ENCODE data around the gene OR2F1. TPM values are rescaled to one million over a fixed set of nuclear protein-coding genes. Genes with fewer than 3 reads are reported as not detected.

Gene OR2F1
- total RNA-seq = not detected

DNA sequence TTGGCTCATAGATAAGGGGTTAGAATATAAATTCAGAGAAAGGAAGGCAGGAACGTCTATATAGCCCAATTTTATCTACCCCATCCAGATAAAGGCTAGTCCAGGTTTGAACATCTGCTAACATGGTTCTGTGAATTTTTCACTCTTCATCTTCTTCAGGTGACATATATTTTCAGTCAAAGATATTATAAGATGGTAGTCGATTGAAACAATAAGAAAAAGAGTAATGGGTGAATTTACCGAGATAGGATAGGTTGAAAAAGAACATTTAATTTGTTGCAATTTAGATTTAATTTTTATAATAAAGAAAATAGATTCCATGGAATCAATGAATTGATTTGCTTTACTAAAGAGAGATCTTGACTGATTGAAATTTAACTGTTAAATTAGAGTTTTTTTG lies at the start of gene OR2F1:
TSS of gene OR2F1 (plus strand) at position 301 of the 400 bp plus-strand sequence. CDS start 5,127 bp downstream, outside the sequence.

DNA sequence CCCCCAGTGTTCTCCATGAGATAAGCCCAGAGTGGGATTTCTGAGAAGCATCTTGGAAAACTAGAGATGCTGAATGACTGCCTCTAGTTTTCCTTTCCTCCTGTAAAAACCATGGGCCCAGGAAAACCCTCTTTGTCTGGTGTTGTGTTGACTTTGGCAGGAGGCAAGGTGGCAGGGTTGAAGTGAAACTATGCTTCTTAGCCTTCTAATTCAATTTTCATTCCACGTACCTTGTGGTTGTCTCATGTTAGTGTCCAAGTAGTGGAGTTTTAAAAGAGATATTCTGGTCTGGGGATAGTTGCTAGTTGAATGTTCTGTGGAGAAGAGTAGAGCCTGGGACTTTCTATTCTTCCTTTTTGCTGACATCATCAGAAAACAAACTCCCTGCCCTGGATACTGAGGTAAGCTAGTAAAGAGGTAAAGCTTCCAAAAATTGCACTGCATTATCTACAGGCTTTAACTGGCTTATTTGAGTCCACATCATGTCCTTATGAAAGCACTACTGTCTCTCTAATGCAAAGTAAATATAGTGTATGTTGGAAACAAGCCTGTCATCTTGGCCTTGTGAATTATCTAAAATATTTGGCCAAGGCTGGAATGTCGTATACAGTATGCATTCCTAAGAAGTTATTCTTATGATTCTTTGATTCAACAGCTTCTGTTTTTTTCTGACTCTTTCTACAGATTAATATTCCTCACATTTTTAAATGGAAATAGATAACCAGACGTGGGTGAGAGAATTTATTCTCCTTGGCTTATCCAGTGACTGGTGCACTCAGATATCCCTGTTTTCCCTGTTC lies 19.9 kb upstream of the OR2F1 start, which contains the start of gene OR2F2:
TSS of gene OR2F2 (plus strand) at position 708 of the 800 bp plus-strand sequence. CDS start at position 708, 0 bp downstream.

DNA sequence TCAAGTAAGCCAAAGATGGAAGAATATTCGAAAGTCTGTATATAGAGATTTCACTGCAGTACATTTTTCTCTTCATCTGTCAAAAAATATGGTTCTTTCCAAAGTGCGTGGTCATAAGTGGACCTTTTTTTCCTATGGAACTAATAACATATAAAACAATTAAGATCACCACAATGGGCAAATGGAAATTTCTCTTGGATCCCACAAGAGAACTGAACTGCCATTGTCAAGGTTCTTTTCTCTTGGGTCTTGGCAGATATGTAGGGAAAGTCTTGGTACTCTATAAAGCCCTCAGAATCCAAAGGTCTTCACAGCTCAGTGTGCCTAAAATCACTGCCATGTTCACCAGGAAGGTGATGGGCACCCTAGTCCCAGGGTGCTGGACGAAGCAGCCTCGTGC lies 45.4 kb downstream of the OR2F1 start, which contains the start of gene OR6B1:
TSS of gene OR6B1 (plus strand) at position 301 of the 400 bp plus-strand sequence. CDS start 3,677 bp downstream, outside the sequence.

Other genes starting within 250 kb of the OR2F1 start
- 1 to 10 TPM; 1.8 TPM for gene CTAGE6, start 197.1 kb upstream of the OR2F1 start, total RNA-seq
- 10 to 100 TPM; 15.3 to 16.2 TPM for gene TCAF1, start 52.7 kb upstream of the OR2F1 start, total RNA-seq
- not detected for gene OR2F2, start 19.6 kb upstream of the OR2F1 start, total RNA-seq
- not detected for gene OR6B1, start 45.5 kb downstream of the OR2F1 start, total RNA-seq
- gene OR2A5, start 94.1 kb downstream of the OR2F1 start, total RNA-seq = not detected
- gene OR2A25, start 115.0 kb downstream of the OR2F1 start, total RNA-seq = not detected
- not detected for gene OR2A12, start 131.4 kb downstream of the OR2F1 start, total RNA-seq
- gene OR2A2, start 154.7 kb downstream of the OR2F1 start, total RNA-seq = not detected
- gene OR2A14, start 168.3 kb downstream of the OR2F1 start, total RNA-seq = not detected
- 1 to 10 TPM; 3.5 to 4.5 TPM for gene CTAGE4, start 228.6 kb downstream of the OR2F1 start, total RNA-seq
- 1 to 10 TPM; 7.2 to 7.7 TPM for gene ARHGEF35, start 241.0 kb downstream of the OR2F1 start, total RNA-seq